Nephron (organoid): Measurements from ENCODE around the gene ZNF226.
"Not testable (repeated sequence)": the region's sequence is repeated elsewhere in the genome, so short reads cannot be mapped to it uniquely, and the experiment has no call there.

Experiments used
- H3K27ac Mint-ChIP-seq, 3 experiments: 2 replicates each; pipeline ENCODE4 v1.8.0; 2020; ENCODE audit warnings: mixed read lengths in 3 of 3, mild to moderate bottlenecking in 2 of 3, moderate library complexity in 1 of 3
- H3K27me3 Mint-ChIP-seq: 2 replicates; pipeline ENCODE4 v1.8.0; 2021; ENCODE audit warnings: low read depth, mild to moderate bottlenecking, moderate library complexity, mixed read lengths
- H3K36me3 Mint-ChIP-seq: 2 replicates; pipeline ENCODE4 v1.8.0; 2020; ENCODE audit warnings: low read depth, mixed read lengths
- H3K4me1 Mint-ChIP-seq: 2 replicates; pipeline ENCODE4 v1.8.0; 2020; ENCODE audit warnings: mixed read lengths
- H3K4me3 Mint-ChIP-seq, 3 experiments: 2 replicates each; pipeline ENCODE4 v1.8.0; 2020; ENCODE audit warnings: mild to moderate bottlenecking in 3 of 3, mixed read lengths in 3 of 3, moderate library complexity in 2 of 3
- H3K9me3 Mint-ChIP-seq: 2 replicates; pipeline ENCODE4 v1.8.0; 2020; ENCODE audit warnings: mixed read lengths
- CTCF ChIP-seq, 3 experiments: fragments of 200-600 bp; sonication (generic); IDR thresholded peaks; one replicate each; pipeline ENCODE4 v1.5.0; 2021; ENCODE audit warnings: antibody characterized with exemption in 3 of 3; ENCODE audit not compliant: unreplicated experiment in 3 of 3

ZNF226 gene

GRCh38 chr19:44164673-44165512 is at the start of gene ZNF226:
Gene ZNF226 (plus strand): TSS chr19:44165100. CDS start chr19:44170081, 4,981 bp downstream.
- no peak for TF ChIP-seq CTCF (IDR thresholded peaks at IDR 0.05; ENCODE audit: unreplicated experiment in 3 of 3)
- H3K4me1 Mint-ChIP-seq: peaks cover 20% of the 10 kb centered on the region

GRCh38 chr19:44121162-44121561 is 43.7 kb upstream of the ZNF226 start:
- H3K4me3 Mint-ChIP-seq, H3K27ac Mint-ChIP-seq, H3K27me3 Mint-ChIP-seq, H3K4me1 Mint-ChIP-seq: not testable (repeated sequence)
- peaks cover 91% of the 10 kb centered on the region for H3K36me3 Mint-ChIP-seq
- H3K9me3 Mint-ChIP-seq: peaks cover 49% of the 10 kb centered on the region

More at GRCh38 chr19:44164673-44165512, at the start of gene ZNF226:
- H3K27ac Mint-ChIP-seq: peak within 1 kb of the TSS; percentile 98 to 99 (median 99)
- peak within 1 kb of the TSS; percentile 95 to 99 (median 97) for H3K4me3 Mint-ChIP-seq
- peaks cover 55% of the 10 kb centered on the region for H3K9me3 Mint-ChIP-seq
- H3K27me3 Mint-ChIP-seq: no peaks in the 10 kb centered on the region
- H3K36me3 Mint-ChIP-seq: peaks cover 48% of the 10 kb centered on the region

- Mint-ChIP-seq H3K4me1 (no peaks in the 10 kb centered on the region), H3K27ac (no peak overlapping the region), H3K9me3 (peaks cover 41% of the 10 kb centered on the region), H3K36me3 (peaks cover 14% of the 10 kb centered on the region), H3K27me3 (no peaks in the 10 kb centered on the region), H3K4me3 (no peak overlapping the region)
- TF ChIP-seq CTCF (IDR thresholded peaks at IDR 0.05; ENCODE audit: unreplicated experiment in 3 of 3): no peak
These were observed 32.9 kb upstream of the ZNF226 start for GRCh38 chr19:44131955-44132354.

- Mint-ChIP-seq H3K4me1 (peaks cover 33% of the 10 kb centered on the region), H3K9me3 (peaks cover 14% of the 10 kb centered on the region), H3K4me3 (peak within 1 kb of the TSS; percentile 94 to 95 (median 94)), H3K36me3 (peaks cover 29% of the 10 kb centered on the region), H3K27me3 (no peaks in the 10 kb centered on the region), H3K27ac (peak within 1 kb of the TSS; percentile 86 to 95 (median 91))
- TF ChIP-seq CTCF (IDR thresholded peaks at IDR 0.05; ENCODE audit: unreplicated experiment in 3 of 3): no peak
These were observed 23.5 kb upstream of the ZNF226 start, which contains the start of gene ZNF234 for GRCh38 chr19:44141191-44142058. Gene ZNF234 (plus strand): TSS chr19:44141554. CDS start chr19:44144633, 3,079 bp downstream.

- no peaks in the 10 kb centered on the region for H3K27me3 Mint-ChIP-seq
- peaks cover 11% of the 10 kb centered on the region for H3K9me3 Mint-ChIP-seq
- peak overlapping the region; percentile 94 to 95 (median 94) for H3K4me3 Mint-ChIP-seq
- peak overlapping the region; percentile 86 to 95 (median 91) for H3K27ac Mint-ChIP-seq
- TF ChIP-seq CTCF (IDR thresholded peaks at IDR 0.05; ENCODE audit: unreplicated experiment in 3 of 3): no peak
- peaks cover 33% of the 10 kb centered on the region for H3K4me1 Mint-ChIP-seq
- H3K36me3 Mint-ChIP-seq: peaks cover 30% of the 10 kb centered on the region
These were observed 22.9 kb upstream of the ZNF226 start for GRCh38 chr19:44142059-44142433.

- Mint-ChIP-seq H3K9me3 (peaks cover 12% of the 10 kb centered on the region), H3K27me3 (no peaks in the 10 kb centered on the region), H3K4me1 (no peaks in the 10 kb centered on the region), H3K27ac (no peak overlapping the region), H3K36me3 (peaks cover 81% of the 10 kb centered on the region), H3K4me3 (no peak overlapping the region)
- no peak for TF ChIP-seq CTCF (IDR thresholded peaks at IDR 0.05; ENCODE audit: unreplicated experiment in 3 of 3)
These were observed 15.1 kb upstream of the ZNF226 start for GRCh38 chr19:44149776-44150175.
